ENCODE results near the gene TSPAN9.

The TSPAN9 gene

GRCh38 chr12:3168223-3169221 lies 91.3 kb downstream of the TSPAN9 start:
- DNase-seq: peak; percentile 34

GRCh38 chr12:3170423-3171194 lies 93.4 kb downstream of the TSPAN9 start:
- no peak for DNase-seq

- no peak for DNase-seq
Measured at GRCh38 chr12:3171195-3171591, 94.0 kb downstream of the TSPAN9 start.

GRCh38 chr12:3172124-3173007 lies 95.2 kb downstream of the TSPAN9 start:
- DNase-seq: no peak

GRCh38 chr12:3173008-3173553 lies 95.9 kb downstream of the TSPAN9 start:
- DNase-seq: no peak

DNA sequence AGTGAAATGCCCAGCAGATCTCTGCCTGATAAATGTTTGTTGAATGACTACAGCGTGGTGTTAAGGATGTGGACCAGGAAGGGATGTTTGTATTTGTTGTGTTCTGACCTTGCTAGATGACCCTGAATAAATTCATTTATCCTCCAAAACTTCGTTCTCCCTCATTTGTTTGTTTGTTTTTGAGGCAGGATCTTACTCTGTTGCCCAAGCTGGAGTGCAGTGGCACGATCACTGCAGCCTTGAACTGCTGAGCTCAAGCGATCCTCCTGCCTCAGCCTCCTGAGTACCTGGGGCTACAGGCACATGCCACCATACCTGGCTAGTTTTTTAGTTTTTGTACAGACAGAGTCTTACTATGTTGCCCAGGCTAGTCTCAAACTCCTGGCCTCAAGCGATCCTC lies 96.7 kb downstream of the TSPAN9 start:
- no peak for DNase-seq

GRCh38 chr12:3175238-3175637 lies 98.1 kb downstream of the TSPAN9 start:
- no peak for DNase-seq

DNA sequence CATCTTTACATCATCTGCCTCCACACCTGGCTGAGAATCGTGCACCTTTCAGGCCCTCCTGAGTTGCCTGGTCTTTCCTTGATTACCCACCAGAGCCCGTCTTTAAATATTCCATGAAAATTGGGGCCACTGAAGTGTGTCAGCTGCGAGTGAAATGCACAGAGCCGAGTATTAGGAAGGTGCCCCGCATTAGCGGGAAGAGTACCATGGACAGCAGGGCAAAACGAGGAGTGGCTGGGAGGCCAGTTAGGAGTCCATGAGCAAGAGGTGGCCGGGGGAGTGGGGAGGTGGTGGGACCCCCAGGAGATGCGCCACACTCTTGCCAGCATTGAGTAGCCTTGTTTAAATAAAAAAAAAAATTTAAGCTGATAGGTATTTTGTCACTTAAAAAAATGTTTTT lies 99.6 kb downstream of the TSPAN9 start:
- no peak for DNase-seq

- no peak for DNase-seq
Measured at GRCh38 chr12:3177778-3178425, 100.7 kb downstream of the TSPAN9 start.

DNA sequence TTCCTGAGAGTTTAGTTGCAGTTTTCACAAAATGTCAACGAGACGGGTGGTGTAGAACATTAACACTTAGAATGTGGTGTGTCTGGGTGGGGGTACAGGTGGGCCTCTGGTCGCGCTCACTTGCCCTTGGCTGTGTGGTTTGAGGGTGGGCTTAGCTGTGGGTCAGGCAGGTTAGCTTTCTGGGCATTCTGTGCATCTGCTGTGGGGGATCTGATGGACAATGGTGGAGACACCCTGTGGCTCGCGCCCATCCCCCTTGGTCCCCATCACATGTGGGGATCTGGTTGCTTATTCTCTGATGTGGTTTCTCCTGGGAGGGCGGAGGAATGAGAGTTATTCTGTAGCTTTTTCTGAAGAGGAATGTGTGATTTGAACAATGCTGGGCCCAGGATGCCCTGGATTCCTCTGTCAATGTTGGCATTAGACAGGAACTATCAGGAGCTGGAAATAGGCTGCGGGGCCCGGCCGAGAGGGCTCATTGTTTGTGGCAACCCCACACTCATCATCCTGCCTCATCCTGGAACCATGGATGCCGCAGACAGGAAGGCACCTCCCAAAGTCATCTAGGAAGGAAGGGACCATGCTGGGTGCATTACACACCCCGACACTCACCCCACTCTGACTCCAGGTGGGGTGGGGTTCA lies 101.6 kb downstream of the TSPAN9 start:
- no peak for DNase-seq

- no peak for DNase-seq
Measured at GRCh38 chr12:3179731-3180130, 102.6 kb downstream of the TSPAN9 start.

- DNase-seq: no peak
Measured at GRCh38 chr12:3182426-3182825, 105.2 kb downstream of the TSPAN9 start.

DNA sequence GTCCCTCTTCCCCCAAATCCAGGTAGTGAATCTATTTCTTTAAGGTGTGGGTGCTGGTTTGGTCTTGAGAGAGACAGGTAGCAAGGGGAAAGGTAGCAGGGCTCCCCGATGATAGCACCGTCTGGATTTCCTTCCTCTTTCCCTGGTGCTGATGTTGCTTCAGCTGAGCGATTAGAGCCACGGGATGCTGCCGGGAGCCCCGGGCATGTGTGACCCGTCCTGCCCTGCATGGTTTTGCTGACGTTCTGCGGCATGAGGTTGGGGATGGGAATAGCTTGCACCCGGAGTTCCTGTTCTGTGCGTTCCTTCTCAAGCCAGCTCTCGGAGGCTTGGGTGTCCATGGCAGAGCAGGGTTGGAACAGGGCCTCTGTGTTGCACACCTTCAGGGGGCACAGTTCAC lies 107.3 kb downstream of the TSPAN9 start:
- DNase-seq: no peak

DNA sequence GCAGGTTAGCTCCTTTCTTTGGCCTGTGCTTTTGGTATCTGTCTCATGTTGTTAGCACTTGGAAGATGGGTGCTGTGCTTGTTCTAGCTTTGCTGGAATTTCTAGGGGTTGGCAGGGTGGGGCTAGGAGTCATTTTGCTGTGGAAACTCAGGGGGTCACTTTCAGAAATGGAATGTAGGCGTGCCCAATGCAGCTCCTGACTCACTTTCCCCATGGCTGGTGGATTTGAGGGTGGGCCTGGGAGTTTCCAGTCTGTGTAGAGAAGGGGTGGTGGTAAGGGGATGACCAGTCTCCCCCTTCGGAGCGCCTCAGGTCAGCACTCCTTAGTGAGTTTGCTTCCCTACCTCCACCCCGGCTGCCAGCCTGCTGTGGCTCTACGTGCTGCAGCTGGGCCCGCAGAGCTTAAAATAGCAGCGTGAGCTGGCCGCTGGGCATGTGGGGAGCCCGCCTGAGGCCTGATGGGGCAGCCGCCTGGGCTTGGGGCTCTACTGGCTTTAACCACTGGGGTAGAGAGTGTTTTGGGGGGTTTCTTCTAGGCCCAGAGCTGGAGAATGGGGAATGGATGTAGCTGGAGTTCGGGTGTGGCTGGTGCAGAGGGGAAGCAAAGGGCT lies 108.2 kb downstream of the TSPAN9 start:
- DNase-seq: no peak

GRCh38 chr12:3186546-3187215 lies 109.5 kb downstream of the TSPAN9 start:
- no peak for DNase-seq

DNA sequence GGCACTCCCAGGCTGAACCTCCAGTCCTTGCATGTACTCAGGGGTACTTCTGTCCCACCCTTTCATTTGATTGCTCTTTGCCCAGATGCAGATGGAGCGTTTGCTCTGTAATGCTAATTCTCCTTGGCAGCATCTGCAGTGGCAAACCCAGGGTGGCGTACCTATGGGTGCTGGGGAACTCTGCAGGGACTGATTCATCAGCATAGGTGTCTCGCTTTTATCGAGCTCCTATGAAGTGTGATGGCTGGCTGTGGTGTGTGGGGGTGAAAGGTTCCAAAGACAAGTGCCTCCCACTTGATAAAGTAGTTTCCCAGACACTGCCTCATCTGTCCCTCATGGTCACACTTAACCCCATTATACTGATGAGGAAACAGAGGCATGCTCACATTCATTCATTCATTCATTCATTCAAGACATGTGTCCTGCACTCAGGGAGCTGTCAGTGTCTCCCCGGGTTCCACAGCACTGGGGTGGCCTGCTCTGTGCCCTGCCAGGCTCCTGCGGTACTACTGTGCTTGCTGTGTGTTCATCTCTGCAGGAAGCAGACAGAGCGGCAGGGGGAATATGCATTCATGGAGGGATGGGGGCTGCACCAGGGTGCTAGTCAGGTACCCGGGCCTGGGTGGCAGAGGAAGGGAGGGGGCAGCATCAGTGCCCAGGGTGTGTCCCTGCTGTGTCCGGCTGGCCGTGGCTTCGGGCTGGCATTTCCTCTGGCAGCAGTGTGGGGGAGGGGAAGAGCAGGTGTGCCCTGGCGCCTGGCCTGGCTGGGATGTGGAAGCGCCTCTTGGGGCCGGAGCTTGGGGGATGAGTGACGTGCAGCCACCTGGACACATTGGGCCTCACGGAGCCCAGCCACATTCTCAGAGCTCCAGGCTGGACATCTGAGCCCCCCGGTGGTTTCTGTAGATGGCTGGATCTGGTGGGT lies 110.9 kb downstream of the TSPAN9 start:
- no peak for DNase-seq

DNA sequence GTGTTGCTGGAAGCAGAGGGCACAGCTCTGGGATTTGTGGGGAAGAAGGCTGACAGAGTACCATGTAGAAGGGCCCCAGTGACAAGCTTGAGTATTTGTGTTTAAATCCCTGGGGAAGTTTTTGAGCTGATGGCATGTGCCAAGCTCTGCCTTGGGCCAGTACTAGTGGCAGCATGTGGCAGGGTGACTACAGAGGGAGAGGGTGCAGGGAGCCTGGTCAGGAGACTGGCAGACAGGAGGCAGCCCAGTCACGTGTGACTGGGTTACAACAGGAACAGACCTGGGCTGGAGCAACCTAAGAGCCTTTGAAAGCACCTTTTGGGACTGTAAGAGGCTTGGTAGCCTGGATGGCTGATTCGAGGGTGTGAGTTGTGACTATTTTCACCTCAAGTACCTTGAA lies 112.1 kb downstream of the TSPAN9 start:
- no peak for DNase-seq

- DNase-seq: no peak
Measured at GRCh38 chr12:3190101-3190500, 112.9 kb downstream of the TSPAN9 start.

GRCh38 chr12:3191450-3191849 lies 114.3 kb downstream of the TSPAN9 start:
- DNase-seq: no peak

Data from activated CD4-positive, CD25-positive, alpha-beta regulatory T cell treated with anti-CD3 and anti-CD28 coated beads, Interleukin-2, amount 50 U/mL, for 72 hours (primary cell).